ENCODE results near the gene SUSD6. TPM values are rescaled to one million over a fixed set of nuclear protein-coding genes. Genes with fewer than 3 reads are reported as not detected.

The SUSD6 gene
- total RNA-seq, 1 donor from 2014 or later = 13.7 TPM

DNA sequence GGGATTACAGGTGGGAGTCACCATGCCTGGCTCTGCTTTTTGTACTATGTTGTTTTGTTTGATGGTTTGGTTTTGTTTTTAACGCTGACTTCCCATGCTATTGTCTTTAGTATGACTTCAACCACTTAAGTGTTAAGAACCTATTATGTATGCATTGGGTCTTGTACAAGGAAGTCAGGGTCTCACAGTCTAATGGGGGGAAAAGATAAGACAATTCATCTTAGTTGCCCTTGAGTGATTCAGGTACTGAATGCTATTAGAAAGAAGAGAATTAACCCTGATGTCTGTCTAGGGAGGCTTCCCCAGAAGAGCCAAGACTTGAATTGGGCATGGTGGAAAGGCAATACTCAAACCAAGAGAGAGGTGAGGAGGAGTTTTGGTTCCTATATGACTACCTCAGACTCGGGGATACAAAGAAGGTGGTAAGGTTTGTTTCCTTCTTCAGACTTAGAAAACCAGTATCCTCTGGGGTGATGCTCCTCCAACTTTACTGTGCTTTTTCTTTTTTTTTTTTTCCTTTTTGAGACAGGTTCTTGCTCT is 64.6 kb downstream of the SUSD6 start:
- Mint-ChIP-seq H3K4me1 (peaks cover 13% of the 10 kb centered on the region), H3K27ac (ENCODE audit: unreplicated experiment) (no peak overlapping the region)

DNA sequence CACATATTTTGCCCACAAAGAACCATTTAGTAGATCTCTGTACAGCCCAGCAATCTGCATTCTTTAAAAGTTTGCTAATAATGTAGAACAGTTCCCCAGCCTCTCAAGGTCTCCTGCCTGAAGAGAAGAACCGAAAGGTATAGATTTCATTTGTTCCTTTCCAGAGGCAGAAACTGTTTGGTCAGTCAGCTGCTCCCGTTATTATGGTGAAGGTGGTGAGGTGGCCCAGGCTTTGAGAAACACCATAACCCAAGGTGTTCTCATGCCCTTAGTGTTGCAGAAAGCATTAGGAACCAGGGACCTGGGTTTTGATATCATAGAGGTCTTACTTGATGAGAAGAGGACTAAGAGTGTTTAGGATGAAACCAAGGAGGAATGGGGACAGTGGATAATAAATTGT is 65.3 kb downstream of the SUSD6 start:
- TF ChIP-seq, protein P1, sequence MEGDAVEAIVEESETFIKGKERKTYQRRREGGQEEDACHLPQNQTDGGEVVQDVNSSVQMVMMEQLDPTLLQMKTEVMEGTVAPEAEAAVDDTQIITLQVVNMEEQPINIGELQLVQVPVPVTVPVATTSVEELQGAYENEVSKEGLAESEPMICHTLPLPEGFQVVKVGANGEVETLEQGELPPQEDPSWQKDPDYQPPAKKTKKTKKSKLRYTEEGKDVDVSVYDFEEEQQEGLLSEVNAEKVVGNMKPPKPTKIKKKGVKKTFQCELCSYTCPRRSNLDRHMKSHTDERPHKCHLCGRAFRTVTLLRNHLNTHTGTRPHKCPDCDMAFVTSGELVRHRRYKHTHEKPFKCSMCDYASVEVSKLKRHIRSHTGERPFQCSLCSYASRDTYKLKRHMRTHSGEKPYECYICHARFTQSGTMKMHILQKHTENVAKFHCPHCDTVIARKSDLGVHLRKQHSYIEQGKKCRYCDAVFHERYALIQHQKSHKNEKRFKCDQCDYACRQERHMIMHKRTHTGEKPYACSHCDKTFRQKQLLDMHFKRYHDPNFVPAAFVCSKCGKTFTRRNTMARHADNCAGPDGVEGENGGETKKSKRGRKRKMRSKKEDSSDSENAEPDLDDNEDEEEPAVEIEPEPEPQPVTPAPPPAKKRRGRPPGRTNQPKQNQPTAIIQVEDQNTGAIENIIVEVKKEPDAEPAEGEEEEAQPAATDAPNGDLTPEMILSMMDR (conservative IDR thresholded peaks at IDR 0.05) = no peak

More for the DNA sequence above, 64.6 kb downstream of the SUSD6 start:
- DNase-seq (ENCODE audit: low read depth, low spot score) = no peak
- Mint-ChIP-seq H3K9me3 (no peaks in the 10 kb centered on the region), H3K27me3 (ENCODE audit: low read depth) (no peaks in the 10 kb centered on the region), H3K4me3 (no peak overlapping the region), H3K36me3 (ENCODE audit: low read depth) (no peaks in the 10 kb centered on the region)
- TF ChIP-seq, protein P1 (conservative IDR thresholded peaks at IDR 0.05) = no peak

DNA sequence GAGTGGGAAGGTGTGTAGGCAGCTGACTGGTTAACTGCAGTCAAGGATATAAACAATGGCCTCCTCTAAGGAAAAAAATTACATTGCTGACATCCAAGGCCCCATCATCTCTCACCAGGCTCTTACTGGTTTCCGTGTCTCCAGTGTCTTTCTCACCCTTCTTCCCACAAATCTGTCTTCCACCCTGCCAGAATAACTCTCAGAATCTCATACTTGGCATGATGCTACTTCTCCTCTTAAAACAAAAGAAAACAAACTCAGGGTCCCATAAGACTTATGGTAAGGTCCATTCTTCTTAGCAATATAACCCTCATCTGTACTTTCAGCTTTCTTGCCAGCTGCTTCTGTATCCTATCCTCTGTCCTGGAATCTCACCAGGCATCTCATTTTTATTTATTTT is 68.9 kb downstream of the SUSD6 start:
- no peaks in the 10 kb centered on the region for H3K9me3 Mint-ChIP-seq
- TF ChIP-seq, protein P1 (conservative IDR thresholded peaks at IDR 0.05) = no peak
- H3K4me3 Mint-ChIP-seq = no peak overlapping the region
- no peak overlapping the region for H3K27ac Mint-ChIP-seq (ENCODE audit: unreplicated experiment)
- no peaks in the 10 kb centered on the region for H3K36me3 Mint-ChIP-seq (ENCODE audit: low read depth)
- no peaks in the 10 kb centered on the region for H3K4me1 Mint-ChIP-seq
- no peaks in the 10 kb centered on the region for H3K27me3 Mint-ChIP-seq (ENCODE audit: low read depth)
- no peak for DNase-seq (ENCODE audit: low read depth, low spot score)

More for the DNA sequence above, 65.3 kb downstream of the SUSD6 start:
- peaks cover 6% of the 10 kb centered on the region for H3K4me1 Mint-ChIP-seq
- no peaks in the 10 kb centered on the region for H3K9me3 Mint-ChIP-seq
- H3K36me3 Mint-ChIP-seq (ENCODE audit: low read depth) = no peaks in the 10 kb centered on the region
- no peak overlapping the region for H3K27ac Mint-ChIP-seq (ENCODE audit: unreplicated experiment)
- DNase-seq (ENCODE audit: low read depth, low spot score) = no peak
- H3K4me3 Mint-ChIP-seq = no peak overlapping the region
- no peaks in the 10 kb centered on the region for H3K27me3 Mint-ChIP-seq (ENCODE audit: low read depth)

DNA sequence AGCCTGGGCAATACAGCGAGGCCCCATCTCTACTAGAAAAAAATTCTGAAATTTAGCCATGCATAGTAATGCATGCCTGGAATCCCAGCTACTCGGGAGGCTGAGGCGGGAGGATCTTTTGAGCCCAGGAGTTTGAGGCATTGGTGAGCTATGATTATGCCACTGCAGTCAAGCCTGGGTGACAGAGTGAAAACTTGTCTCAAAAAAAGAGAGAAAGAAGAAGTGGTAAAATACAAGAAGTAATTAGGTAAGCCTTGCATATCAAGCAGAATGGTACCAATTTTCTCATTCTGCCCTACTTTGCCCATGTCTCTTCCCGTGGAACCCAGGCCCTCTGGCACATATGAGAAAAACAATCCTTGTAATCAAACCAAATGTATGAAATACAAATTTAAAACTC is 70.7 kb downstream of the SUSD6 start:
- H3K4me3 Mint-ChIP-seq = no peak overlapping the region
- H3K27ac Mint-ChIP-seq (ENCODE audit: unreplicated experiment) = no peak overlapping the region
- peaks cover 9% of the 10 kb centered on the region for H3K4me1 Mint-ChIP-seq
- TF ChIP-seq, protein P1 (conservative IDR thresholded peaks at IDR 0.05) = no peak
- no peaks in the 10 kb centered on the region for H3K9me3 Mint-ChIP-seq
- no peaks in the 10 kb centered on the region for H3K36me3 Mint-ChIP-seq (ENCODE audit: low read depth)
- H3K27me3 Mint-ChIP-seq (ENCODE audit: low read depth) = no peaks in the 10 kb centered on the region
- no peak for DNase-seq (ENCODE audit: low read depth, low spot score)

DNA sequence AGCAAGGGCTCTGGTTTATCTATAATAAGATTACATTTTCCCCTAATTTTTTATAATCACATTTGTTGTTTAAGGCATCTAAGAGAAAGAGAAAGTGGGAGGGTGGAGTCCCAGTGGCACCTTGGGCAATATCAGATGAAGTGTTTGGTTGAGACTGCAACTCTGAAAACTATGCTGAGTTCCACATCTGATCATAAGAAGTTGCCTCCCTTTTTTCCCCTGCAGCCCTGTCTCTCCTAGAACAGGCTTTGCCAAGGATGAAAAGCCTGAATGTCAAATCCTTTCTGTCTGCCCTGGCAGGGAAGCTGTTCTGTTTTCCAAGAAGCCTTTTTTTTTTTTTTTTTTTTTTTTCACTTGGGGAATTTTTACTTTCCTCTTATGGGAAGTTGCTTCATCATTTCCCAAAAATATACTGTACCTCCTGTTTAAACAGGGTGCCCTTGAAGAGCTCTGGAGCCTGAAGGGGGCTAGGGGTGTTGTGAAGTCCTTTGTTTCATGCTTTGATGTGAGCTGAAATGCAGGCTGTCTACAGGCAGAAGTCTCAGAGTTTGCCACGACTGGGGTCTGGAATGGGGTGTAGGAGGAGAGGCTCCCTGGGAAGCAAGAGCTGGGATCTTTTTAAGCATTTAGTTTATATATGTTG is 71.3 kb downstream of the SUSD6 start:
- Mint-ChIP-seq H3K27me3 (ENCODE audit: low read depth) (no peaks in the 10 kb centered on the region), H3K36me3 (ENCODE audit: low read depth) (no peaks in the 10 kb centered on the region), H3K9me3 (no peaks in the 10 kb centered on the region), H3K27ac (ENCODE audit: unreplicated experiment) (no peak overlapping the region), H3K4me3 (no peak overlapping the region), H3K4me1 (peaks cover 12% of the 10 kb centered on the region)
- TF ChIP-seq, protein P1 (conservative IDR thresholded peaks at IDR 0.05) = no peak
- DNase-seq (ENCODE audit: low read depth, low spot score) = no peak

Data from neural crest cell (in vitro differentiated cells).